IPS DF 6.9 (cell line): Measurements from ENCODE around the gene TMEM126B.
"Not testable (repeated sequence)": the region's sequence is repeated elsewhere in the genome, so short reads cannot be mapped to it uniquely, and the experiment has no call there.

Source experiments
- DNase-seq: peaks from one replicate; pipeline ENCODE4 v3.0.0-alpha.2; 2013; ENCODE audit warnings: low read depth, low spot score
- H3K27ac ChIP-seq: one replicate; pipeline ENCODE4 v1.5.1; 2013; ENCODE audit warnings: low read length, control low read depth
- H3K27me3 ChIP-seq: 2 replicates; pipeline ENCODE4 v1.6.1; 2013; ENCODE audit warnings: mild to moderate bottlenecking, low read length; ENCODE audit not compliant: control insufficient read depth, insufficient read depth
- H3K36me3 ChIP-seq: 2 replicates; pipeline ENCODE4 v1.6.1; 2013; ENCODE audit warnings: low read length; ENCODE audit not compliant: control insufficient read depth, insufficient read depth
- H3K4me1 ChIP-seq: 2 replicates; pipeline ENCODE4 v1.6.1; 2013; ENCODE audit warnings: low read length; ENCODE audit not compliant: control insufficient read depth, insufficient read depth
- H3K4me3 ChIP-seq: 2 replicates; pipeline ENCODE4 v1.5.1; 2013; ENCODE audit warnings: mild to moderate bottlenecking, low read length
- H3K9me3 ChIP-seq: 2 replicates; pipeline ENCODE4 v1.6.1; 2013; ENCODE audit warnings: low read length, inconsistent platforms; ENCODE audit not compliant: control insufficient read depth, insufficient read depth
- WGBS: extraction: QIAGEN DNeasy Blood & Tissue Kit; methylation state at CpG from one replicate; pipeline ENCODE4 v1.1.7; 2013; ENCODE audit warnings: mixed read lengths, missing lambda C conversion rate; ENCODE audit not compliant: insufficient read length, insufficient coverage; 5-methylcytosine and 5-hydroxymethylcytosine counted together

The TMEM126B gene

GRCh38 chr11:85664615-85665481 is 36.5 kb downstream of the TMEM126B start, which contains the start of gene CREBZF:
Gene CREBZF (minus strand): TSS chr11:85665129. CDS start chr11:85664875, 254 bp downstream.
- Histone ChIP-seq H3K36me3 (no peaks in the 10 kb centered on the region; the same call in 1 of the 2 replicates), H3K4me3 (peak within 1 kb of the TSS; percentile 99), H3K9me3 (no peaks in the 10 kb centered on the region), H3K4me1 (no peaks in the 10 kb centered on the region), H3K27ac (no peak within 1 kb of the TSS), H3K27me3 (no peaks in the 10 kb centered on the region)
- peak; percentile 89 for DNase-seq
- WGBS, result no CpG with 5 or more reads among the region's 67 CpGs

DNA sequence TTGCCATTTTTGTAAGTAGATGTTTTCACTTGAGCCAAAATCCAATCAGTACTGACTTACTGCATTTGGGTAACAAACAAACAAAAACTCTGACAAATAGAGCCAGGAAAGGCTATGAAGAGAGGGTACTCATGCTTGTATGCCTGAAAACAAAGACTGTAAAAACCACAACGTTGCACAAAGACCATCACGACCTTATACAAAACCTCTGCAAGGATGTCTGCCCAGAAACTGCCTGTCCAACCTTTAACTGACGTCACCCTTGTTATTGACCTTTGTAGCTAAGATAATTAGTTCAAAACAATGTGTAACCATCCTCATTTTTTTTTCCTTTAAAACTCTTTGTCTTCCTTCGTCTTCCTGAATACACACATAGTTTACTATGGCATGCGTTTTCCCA is 37.3 kb downstream of the TMEM126B start:
- no peaks in the 10 kb centered on the region for H3K9me3 ChIP-seq
- DNase-seq, result no peak
- H3K4me1 ChIP-seq, result no peaks in the 10 kb centered on the region
- no CpG with 5 or more reads among the region's 5 CpGs for WGBS
- H3K27ac ChIP-seq, result no peak overlapping the region
- H3K27me3 ChIP-seq, result no peaks in the 10 kb centered on the region
- H3K4me3 ChIP-seq, result no peak overlapping the region
- no peaks in the 10 kb centered on the region; the same call in 1 of the 2 replicates for H3K36me3 ChIP-seq

DNA sequence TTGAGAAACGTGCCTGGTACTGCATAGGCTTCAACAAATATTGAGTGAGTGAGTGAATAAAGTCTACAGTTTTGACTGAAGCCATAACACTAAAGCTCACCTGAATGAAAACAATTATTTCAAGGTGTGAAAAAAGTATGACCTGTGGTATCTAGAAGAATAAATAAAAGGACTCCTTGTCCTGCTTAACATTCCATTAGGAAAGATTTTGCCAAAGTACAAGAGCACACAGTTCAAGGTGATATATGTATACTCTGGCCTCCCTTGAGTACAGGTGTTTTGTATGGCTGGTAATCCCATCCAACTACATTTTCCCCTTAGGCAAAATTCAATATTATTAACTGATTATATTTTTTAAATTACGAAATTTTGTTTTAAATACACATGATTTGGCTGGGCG is 38.3 kb downstream of the TMEM126B start:
- H3K4me1 ChIP-seq, result no peaks in the 10 kb centered on the region
- H3K36me3 ChIP-seq, result no peaks in the 10 kb centered on the region; the same call in 1 of the 2 replicates
- H3K4me3 ChIP-seq, result no peak overlapping the region
- DNase-seq, result no peak
- H3K9me3 ChIP-seq, result no peaks in the 10 kb centered on the region
- no CpG with 5 or more reads among the region's 3 CpGs for WGBS
- no peaks in the 10 kb centered on the region; the same call in 1 of the 2 replicates for H3K27me3 ChIP-seq
- H3K27ac ChIP-seq, result no peak overlapping the region

- no CpG with 5 or more reads among the region's 1 CpG for WGBS
- Histone ChIP-seq H3K4me1 (no peaks in the 10 kb centered on the region), H3K27ac (no peak overlapping the region), H3K27me3 (peaks cover 3% of the 10 kb centered on the region; the same call in 1 of the 2 replicates), H3K4me3 (no peak overlapping the region), H3K36me3 (no peaks in the 10 kb centered on the region), H3K9me3 (no peaks in the 10 kb centered on the region)
- DNase-seq, result no peak
These were observed 39.8 kb downstream of the TMEM126B start for GRCh38 chr11:85668157-85668556.

- H3K36me3 ChIP-seq, H3K4me3 ChIP-seq: not testable (repeated sequence)
These were observed 42.7 kb downstream of the TMEM126B start for GRCh38 chr11:85670949-85671663.

DNA sequence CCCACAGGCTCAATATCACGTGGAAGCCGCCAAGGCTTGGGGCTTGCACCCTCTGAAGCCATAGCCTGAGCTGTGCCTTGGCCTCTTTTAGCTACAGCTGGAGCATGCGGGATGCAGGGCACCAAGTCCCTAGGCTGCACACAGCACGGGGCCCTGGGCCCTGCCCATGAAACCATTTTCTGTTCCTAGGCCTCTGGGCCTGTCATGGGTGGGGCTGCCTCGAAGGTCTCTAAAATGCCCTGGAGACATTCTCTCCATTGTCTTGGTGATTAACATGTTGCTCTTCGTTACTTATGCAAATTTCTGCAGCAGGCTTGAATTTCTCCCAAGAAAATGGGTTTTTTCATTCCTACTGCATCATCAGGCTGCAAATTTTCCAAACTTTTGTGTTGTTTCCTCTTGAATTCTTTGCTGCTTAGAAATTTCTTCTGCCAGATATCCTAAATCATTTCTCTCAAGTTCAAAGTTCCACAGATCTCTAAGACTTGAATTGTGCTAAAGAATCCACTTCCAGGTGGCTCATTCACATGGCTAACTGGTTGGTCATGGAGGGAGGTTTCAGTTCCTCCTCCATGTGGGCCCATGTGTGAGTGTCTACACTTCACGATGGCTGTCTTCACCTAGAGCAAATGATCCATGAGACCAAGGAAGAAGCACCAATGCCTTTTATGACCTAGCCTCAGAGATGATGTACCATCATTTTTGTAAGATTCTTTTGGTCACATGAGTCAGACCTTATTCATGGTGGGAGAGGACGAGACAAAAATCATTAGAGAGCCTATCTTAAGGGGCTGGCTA is 43.9 kb downstream of the TMEM126B start:
- DNase-seq, result no peak
- Histone ChIP-seq H3K27ac (no peak overlapping the region), H3K27me3 (peaks cover 6% of the 10 kb centered on the region; the same call in 1 of the 2 replicates), H3K36me3 (no peaks in the 10 kb centered on the region), H3K4me1 (no peaks in the 10 kb centered on the region), H3K9me3 (no peaks in the 10 kb centered on the region), H3K4me3 (no peak overlapping the region)
- WGBS, result no CpG with 5 or more reads among the region's 8 CpGs

More at GRCh38 chr11:85670949-85671663, 42.7 kb downstream of the TMEM126B start:
- not testable (repeated sequence) for H3K27me3 ChIP-seq, H3K27ac ChIP-seq, H3K9me3 ChIP-seq, H3K4me1 ChIP-seq, DNase-seq

- Histone ChIP-seq H3K27me3 (peaks cover 6% of the 10 kb centered on the region; the same call in 1 of the 2 replicates), H3K27ac (no peak overlapping the region), H3K9me3 (no peaks in the 10 kb centered on the region), H3K4me1 (no peaks in the 10 kb centered on the region), H3K36me3 (no peaks in the 10 kb centered on the region), H3K4me3 (no peak overlapping the region)
- WGBS, result no CpG with 5 or more reads among the region's 3 CpGs
- no peak for DNase-seq
These were observed 45.0 kb downstream of the TMEM126B start for GRCh38 chr11:85673393-85673792.

DNA sequence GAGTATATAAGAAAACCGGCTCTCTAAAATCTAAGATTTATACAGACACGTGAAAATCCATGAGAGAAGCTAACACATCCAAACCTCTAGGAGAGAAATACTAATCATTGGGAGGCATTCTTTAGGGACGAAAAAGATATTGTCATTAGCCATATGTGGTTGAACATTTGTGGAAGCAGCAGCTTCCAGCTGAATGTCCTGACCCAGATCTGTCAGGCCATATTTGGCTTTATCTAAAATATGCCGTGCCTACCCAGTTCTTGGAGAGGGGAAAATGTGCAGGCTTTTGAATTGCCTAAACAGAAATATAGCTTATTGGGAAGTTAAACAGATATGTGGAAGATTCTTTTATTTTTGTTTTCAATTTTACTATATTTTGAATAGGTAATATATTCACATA is 51.2 kb downstream of the TMEM126B start:
- no peak overlapping the region for H3K4me3 ChIP-seq
- H3K27me3 ChIP-seq, result no peaks in the 10 kb centered on the region
- no peaks in the 10 kb centered on the region for H3K9me3 ChIP-seq
- WGBS, result no CpG with 5 or more reads among the region's 4 CpGs
- no peak overlapping the region for H3K27ac ChIP-seq
- peaks cover 4% of the 10 kb centered on the region; the same call in 1 of the 2 replicates for H3K4me1 ChIP-seq
- no peaks in the 10 kb centered on the region for H3K36me3 ChIP-seq
- DNase-seq, result no peak

DNA sequence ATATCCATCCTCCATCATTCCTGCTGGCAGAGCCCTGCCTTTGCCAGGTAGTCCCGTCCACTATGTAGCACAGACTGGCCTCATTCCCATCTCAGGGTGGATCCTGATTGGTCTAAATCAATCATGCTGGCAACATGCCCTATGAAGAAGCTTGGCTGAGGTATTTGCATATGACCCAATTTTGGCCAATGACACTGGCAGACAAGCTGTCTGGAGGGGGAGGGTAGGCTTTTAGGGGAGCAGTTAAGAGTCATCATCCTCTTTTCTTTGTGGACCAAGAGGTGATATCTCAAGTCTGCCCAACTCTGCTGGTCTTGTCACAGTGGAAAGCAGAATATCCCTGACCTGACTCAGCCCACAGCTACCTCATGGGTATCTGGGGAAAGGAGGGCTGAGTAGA is 52.5 kb downstream of the TMEM126B start:
- Histone ChIP-seq H3K4me1 (peaks cover 4% of the 10 kb centered on the region), H3K9me3 (no peaks in the 10 kb centered on the region), H3K27ac (no peak overlapping the region), H3K36me3 (no peaks in the 10 kb centered on the region), H3K4me3 (no peak overlapping the region), H3K27me3 (no peaks in the 10 kb centered on the region)
- no peak for DNase-seq
- WGBS, result no CpG with 5 or more reads among the region's 1 CpG
